Stimulated activated CD4-positive, alpha-beta T cell treated with anti-CD3 and anti-CD28 coated beads, Interleukin-1b, Interleukin-23, amount 100 ng/mL, for 4 hours (primary cell): ENCODE measurements around the gene DHX8.
"Not testable (repeated sequence)": the region's sequence is repeated elsewhere in the genome, so short reads cannot be mapped to it uniquely, and the experiment has no call there.

Source experiments
- DNase-seq, 2 donors: peaks; one replicate each; pipeline ENCODE4 v3.0.0-alpha.2; 2020; ENCODE audit warnings: low read depth in 2 of 2

The DHX8 gene

DNA sequence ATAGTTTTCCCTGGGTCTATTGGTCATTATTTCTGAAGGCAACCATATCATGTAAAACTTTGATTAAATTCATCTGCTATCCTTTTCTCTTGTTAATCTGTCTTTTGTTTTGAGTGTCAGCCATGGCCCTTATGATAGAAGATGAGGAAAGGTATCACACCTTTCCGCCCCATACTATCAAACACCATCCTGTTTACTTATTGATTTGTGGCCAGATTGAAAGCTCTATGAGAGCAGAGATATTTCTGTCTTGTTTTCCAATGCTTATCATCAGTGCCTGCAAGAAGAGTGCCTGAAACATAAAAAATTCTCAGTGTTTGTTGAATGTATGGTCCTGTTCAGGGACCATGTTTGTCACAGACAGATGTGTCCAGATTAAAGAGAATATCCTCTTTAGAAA, 22.6 kb upstream of the DHX8 start:
- DNase-seq, result no peak

DNA sequence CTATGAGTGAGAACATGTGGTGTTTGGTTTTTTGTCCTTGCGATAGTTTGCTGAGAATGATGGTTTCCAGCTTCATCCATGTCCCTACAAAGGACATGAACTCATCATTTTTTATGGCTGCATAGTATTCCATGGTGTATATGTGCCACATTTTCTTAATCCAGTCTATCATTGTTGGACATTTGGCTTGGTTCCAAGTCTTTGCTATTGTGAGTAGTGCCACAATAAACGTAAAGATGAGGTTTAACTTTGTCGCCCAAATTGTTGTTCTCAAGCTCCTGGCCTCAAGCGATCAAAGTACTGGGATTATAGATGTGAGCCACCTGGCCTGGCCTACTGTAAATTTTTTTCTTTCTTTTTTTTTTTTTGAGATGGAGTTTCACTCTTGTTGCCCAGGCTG, 21.2 kb upstream of the DHX8 start:
- DNase-seq, result not testable (repeated sequence)

DNA sequence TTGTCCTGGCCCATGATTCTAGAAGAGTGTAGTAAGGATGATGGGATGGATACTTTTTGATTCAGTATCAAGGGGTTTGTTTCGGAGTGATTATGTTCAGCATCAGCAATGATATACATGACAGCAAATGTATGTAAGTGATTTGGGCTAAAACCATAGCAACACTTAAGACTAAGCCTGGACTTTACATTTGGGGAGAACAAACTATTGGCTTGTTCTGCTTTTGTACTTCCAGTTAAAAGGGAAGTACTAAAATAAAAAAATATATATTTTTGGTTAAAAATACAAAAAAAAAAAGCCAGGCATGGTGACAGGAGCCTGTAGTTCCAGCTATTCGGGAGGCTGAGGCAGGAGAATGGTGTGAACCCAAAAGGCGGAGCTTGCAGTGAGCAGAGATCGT, 20.5 kb upstream of the DHX8 start:
- DNase-seq, result no peak

DNA sequence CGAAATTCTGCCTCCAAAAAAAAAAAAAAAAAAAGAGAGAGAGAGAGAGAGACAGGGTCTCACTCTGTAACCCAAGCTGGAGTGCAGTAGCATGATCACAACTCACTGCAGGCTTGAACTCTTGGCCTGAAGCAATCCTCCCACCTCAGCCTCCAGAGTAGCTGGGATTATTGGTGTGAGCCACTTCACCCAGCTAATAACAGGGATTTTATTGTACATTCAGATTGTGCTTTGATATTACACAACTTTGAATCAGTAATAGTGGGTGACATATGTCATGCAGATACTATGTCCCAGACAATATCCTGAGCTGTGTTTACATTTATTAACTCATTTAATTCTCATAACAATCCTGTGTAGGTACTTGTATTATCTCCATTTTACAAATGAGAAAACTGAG, 19.7 kb upstream of the DHX8 start:
- DNase-seq, result no peak

DNA sequence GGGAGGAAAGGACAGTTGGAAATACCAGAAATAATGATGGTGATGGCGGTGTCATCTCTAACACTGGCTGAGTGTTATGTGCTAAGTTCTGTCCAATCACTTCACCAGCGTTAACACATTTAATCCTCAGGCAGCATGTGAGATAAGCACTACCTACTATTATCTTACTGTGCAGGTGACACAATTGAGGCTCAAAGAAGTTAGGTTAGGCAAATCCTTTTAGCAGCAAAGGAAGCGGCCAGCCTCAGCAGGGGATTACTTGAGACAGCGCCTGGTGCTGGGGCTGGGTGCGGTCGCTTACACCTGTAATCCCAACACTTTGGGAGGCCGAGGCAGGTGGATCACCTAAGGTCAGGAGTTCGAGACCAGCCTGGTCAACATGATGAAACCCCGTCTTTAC, 18.7 kb upstream of the DHX8 start:
- DNase-seq, result no peak

DNA sequence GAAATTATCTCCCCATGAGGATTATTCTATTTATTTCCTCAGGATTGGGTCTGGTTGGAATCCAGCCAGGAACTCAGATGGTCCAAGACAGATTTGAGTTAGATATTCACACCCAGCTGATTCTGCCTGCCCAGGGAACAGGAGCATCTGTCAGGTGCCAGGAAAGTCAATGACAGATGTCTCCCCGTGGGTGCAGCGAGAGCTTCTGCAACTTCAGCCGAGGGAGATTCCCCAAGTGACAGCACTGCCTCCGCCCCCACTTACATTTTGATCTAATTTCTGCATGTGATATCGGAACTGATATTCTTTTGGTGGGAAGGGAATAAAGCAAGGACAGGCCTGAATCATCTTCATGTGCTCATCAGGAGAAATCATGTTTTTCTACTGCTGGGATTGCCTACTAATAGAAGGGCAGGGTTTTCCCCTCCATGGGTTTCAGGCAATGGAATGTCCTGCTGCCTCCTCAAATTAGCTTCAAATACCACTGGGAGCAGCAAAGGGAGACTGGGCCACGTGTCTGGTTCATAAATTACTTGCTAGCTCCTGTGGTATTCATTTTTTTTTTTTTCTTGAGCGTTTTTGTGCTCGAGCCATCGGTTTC, 15.7 kb upstream of the DHX8 start:
- no peak for DNase-seq

DNA sequence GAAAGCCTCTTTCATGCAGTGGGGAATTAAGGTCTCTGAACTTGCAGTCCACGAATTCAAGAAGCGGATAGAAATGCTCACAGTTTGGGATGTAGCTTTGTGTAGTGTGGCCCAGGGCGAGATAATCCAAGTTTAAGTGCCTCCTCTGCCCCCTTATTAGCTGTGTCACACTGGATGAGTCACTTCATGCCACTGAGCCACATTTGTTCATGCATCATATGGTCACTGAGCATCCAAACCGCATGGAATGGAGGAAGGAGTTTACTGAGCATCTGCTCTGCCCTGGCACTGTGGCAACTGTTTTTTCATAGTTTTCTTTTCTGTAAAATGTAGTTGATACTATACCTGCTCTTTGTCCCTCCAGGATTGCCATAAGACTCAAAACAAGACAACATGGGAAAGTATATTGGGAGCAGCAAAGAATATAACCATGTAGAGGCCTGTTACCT, 15.1 kb upstream of the DHX8 start:
- no peak for DNase-seq

DNA sequence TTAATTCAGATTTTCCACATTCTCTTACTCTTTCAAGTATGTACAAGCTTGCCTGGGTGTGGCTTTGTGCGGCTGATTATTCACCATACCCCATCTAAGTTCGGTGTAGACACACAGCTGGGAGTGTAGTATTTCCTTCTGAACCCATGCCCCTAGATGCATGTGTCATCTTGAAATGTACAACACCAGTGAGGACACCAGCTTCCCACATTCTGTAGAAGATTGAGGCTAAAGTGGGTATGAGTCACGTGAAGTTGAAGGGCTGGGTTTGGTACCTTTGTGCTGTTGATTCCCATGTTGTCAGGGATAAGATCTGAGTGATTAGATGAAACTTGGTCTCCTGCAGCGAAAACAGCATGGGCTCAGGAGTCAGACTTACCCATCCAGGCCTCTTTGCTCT, 14.6 kb upstream of the DHX8 start:
- no peak for DNase-seq

DNA sequence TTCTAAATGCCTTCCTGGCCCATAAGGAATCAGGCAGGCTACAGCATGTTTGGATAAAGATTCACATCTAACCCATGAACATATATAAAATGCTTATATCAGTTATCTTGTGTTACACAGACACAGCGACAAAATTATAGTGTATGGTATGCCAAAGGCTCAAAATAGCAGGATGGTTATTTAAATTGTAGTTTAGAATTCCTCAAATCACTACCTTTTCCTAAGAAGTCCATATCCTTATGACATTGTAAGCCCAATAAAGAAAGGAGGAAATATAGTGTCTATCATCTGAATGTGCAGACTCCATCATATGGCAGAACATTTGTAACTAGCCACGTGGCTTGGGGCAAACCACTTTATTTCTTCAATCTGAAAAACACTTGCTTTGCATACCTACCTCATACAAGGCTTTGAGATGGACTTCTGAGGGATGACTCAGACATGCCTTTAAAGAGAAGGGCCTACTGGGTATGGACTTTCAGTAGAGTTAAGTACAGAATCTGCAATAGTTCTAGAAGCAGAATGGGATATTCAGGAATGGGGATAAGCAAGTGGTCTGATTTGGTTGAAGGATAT, 12.1 kb upstream of the DHX8 start:
- DNase-seq, result no peak

DNA sequence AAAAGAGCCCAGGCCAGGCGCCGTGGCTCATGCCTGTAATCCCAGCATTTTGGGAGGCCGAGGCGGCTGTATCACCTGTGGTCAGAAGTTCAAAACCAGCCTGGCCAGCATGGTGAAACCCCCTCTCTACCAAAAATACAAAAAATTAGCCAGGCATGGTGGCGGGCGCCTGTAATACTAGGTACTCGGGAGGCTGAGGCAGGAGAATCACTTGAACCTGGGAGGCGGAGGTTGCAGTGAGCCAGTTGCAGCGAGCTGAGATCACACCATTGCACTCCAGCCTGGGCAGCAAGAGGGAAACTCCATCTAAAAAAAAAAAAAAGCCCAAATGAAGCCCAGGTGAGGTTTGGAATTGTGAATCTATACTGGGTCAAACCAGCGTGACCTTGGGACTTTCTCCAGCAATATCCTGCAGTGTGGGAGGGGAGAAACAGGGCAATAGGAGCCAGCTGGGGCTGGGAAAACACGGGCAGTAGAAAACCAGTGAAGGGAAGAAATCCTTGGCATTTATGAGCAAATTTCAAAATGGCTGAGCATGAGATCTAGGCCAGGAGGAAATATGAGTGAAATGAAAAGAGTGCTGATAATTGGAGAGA, 8.2 kb upstream of the DHX8 start:
- DNase-seq, result no peak

DNA sequence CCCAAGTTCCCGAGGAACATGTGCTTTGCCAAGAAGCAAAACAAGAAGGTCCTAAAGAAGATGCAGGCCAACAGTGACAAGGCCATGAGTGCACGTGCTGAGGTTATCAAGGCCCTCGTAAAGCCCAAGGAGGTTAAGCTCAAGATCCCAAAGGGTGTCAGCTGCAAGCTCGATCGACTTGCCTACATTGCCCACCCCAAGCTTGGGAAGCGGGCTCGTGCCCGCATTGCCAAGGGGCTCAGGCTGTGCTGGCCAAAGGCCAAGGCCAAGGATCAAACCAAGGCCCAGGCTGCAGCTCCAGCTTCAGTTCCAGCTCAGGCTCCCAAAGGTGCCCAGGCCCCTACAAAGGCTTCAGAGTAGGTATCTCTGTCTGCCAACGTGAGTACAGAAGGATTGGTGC, 7.5 kb upstream of the DHX8 start:
- DNase-seq, result not testable (repeated sequence)

DNA sequence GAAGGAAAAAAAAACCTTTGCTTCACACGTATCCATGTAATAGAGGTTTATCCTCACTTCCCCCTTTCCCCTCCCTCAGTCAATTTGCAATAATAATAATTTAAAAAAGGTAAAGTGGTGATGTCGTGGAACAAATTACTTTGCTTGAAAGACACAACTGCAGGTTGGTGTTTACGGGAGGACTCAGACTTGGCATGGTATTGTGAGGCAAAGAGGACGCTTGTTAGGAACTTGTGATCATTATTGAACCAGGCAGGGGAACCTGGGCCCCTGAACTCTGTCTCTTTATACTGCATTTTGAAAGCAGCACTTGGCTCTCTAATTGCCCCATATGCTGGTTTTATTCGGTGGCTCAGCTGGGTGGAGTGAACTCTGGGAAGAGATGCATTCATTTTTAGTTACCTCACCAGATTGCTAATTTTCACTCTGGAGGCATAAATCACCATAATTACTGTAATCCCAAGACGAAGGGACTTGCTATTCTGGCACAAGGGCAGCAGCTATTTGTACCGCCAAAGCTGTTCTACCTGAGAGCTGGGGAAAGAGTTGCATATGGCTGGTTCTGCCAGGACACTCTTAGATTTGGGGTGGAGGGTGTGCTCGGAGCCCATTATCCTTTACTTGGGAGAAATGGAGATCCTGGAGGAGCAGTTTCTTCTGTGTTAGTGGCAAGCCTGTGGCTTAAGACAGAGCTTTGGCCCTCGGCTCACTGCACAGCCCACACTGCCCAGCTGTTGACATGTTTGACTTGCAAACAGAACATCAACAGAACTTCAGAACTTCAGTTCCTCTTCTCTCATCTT, 5.7 kb upstream of the DHX8 start:
- no peak for DNase-seq

DNA sequence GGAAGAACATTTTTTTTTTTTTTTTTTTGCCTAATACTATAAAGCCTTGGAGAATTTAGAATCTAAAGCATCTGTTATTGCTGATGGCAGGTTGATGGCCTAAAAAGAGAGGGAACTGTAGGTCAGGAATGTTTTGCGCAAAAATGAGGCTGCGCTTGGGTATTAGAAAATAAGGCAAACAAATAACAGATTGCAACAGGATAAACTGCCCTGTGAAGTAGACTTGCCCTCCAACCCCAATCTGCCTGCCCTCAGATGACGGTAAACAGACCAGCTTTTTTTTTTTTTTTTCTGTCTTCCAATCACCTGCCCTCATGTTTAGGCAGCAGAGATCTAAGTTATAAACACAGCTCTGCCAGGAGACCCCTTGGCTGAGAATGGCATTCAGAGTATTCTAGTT, 3.8 kb upstream of the DHX8 start:
- no peak for DNase-seq

DNA sequence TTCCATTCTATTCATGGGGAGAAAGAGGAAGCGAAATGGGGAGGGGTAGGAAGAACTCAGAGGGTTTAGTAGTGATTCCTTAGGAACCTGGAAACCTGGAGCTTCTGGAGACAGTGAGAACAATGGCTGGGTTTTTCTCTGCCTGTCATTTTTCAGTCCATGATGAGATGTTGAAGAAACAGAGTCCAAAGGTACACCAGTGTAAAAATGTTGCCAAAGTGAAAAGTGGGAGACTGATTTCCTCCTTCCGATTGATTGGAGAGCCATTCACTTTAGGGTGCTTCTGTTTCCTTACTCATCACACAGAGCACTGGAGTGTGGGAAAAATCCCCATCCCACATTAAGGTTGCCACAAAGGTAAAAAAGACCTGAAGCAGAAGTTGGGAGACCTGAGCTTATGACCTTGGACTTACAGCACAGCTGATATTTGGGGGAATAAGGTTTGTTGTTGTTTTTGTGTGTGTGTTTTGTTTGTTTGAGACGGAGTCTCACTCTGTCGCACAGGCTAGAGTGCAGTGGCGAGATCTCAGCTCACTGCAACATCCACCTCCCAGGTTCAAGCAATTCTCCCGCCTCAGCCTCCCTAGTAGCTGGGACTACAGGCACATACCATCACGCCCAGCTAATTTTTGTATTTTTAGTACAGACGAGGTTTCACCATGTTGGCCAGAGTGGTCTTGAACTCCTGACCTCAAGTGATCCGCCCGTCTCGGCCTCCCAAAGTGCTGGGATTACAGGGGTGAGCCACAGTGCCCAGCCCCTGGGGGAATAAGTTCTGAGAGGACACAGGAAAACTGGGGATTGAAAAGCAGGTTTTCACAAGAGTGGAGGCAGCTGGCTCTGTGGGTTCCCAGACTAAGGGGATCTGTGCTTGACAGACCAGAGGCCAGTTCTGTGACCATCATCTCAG, 1.4 kb upstream of the DHX8 start:
- no peak for DNase-seq

DNA sequence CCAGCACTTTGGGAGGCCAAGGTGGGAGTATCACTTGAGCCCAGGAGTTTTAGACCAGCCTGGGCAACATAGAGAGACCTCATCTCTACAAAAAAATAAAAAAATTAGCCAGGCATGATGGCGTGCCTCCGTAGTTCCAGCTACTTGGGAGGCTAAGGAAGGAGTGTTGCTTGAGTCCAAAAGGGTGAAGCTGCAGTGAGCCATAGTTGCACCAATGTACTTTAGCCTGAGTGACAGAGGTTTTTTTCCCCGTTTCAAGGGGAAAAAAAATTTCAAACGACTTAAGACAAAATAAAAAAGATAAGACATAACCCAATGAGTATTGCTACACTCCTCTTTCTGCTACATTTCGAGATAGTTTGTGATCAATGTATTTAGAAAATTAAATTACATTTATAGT, 6.8 kb downstream of the DHX8 start:
- DNase-seq, result no peak

DNA sequence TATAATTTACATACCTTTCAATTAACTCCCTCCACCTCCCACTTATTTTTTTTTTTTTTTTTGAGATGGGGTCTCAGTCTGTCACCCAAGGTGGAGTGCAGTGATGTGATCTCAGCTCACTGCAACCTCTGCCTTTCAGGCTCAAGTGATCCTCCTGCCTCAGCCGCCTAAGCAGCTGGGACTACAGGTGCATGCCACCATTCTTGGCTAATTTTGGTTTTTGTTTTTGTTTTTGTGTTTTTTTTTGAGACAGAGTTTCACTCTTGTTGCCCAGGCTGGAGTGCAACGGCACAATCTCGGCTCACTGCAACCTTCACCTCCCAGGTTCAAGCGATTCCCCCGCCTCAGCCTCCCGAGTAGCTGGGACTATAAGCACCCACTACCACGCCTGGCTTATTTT, 25.7 kb downstream of the DHX8 start:
- not testable (repeated sequence) for DNase-seq

DNA sequence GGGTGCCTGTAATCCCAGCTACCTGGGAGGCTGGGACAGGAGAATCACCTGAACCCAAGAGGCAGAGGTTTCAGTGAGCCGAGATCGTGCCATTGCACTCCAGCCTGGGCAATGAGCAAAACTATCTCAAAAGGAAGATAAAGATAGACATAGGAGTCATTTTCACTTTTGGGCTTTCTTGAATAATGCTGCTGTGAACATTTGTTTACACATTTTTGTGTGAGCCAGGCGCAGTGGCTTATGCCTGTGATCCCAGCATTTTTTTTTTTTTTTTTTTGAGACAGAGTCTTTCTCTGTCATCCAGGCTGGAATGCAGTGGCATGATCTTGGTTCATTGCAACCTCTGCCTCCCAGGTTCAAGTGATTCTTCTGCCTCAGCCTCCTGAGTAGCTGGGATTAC, 27.4 kb downstream of the DHX8 start:
- DNase-seq, result not testable (repeated sequence)

DNA sequence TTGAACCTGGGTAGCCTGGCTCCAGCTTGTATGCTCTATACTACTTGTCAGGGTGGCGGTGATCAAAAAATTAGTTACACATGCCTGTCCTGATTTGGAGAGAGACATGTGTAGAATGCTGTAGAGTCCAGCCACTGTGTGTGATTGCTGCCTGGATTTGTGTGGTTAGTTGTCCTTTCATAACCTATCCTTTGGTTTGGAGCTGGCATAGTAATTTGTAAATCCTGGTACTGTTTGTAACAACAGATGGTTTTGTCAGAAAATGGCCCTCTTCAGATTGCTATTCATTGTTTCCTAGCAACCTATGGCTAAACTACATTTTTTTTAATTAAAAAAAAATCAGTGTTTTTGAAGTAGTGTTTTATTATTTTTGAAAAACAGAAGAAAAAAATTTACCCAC, 31.9 kb downstream of the DHX8 start:
- DNase-seq, result no peak

DNA sequence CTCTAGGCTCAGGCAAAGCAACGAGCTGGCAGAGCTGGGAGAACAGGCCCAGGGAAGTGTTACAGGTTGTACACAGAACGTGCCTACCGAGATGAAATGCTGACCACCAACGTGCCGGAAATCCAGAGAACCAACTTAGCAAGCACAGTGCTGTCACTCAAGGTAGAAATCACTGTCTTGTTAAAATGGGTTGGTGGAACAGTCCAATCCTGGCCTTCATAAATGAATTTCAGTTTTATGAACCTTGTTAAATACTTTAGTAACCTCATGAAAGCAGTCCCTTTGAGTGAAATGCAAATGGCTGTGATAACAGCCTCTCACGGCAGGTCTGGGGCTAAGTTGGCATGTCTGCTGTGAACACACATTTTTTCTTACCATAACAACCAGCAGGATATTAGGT, 33.4 kb downstream of the DHX8 start:
- DNase-seq, result no peak

DNA sequence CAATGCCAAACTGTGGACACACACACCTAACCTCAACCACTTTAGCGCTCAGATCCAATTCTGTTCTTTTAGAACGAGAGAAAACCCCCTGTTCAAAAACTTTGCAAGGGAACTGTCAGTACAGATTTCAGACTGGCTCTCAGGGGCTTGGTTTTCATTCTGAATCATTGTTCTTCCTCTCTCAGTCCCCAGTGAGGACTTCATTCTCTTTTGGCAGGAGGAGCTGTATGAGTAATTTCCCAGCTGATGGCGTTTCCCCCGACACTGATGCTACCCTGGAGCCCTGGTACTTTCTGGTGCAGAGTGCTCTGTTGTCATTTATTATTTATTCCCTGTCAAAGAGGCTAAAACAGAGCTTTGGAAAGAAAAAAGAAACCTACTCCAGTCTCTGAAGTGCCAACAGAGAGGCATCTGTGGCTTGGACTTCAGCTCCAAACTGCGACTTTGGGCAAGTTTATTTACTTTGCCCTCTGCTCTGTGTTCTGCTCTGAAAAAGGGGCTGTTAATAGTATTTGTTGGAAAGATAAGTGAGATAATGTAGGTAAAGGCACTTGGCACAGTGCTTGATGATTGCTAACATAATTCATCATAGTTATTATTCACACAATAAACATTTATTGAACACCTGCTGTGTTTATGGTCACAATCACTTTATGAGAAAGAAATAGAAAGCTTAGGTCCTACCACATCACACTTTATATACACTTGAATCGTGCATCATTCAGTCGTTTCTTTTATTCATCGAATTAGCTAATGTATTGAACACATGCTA, 34.0 kb downstream of the DHX8 start:
- DNase-seq, result no peak

DNA sequence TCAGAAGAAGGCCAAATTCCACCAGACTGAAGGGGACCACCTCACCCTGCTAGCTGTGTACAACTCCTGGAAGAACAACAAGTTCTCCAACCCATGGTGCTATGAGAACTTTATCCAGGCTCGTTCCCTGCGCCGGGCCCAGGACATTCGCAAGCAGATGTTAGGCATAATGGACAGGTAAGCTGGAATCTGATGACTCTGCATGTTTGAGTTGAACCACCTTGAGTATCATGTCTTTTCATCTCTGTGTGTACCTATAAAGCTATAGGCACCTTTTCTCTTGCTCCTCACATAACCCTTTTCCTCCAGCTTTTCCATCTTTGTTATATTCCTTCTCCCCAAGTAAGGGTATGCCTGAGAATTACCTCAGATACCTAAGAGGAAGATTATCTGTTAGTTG, 37.6 kb downstream of the DHX8 start:
- DNase-seq, result no peak
